Body of pancreas (tissue), 4 donors: Measurements from ENCODE around the gene ELMOD2.

Experiments used
- CTCF ChIP-seq, 7 experiments: fragments of 450-650 bp in 4 of 7; fragments of 200-600 bp in 3 of 7; sonication (generic) in 3 of 7; IDR thresholded peaks; one replicate each; pipeline ENCODE4 v1.5.1; 2016 to 2019; ENCODE audit warnings: antibody characterized with exemption in 7 of 7
- POLR2A ChIP-seq, 3 donors: fragments of 450-650 bp; IDR thresholded peaks; one replicate each; pipeline ENCODE4 v1.6.1; 2016; ENCODE audit warnings: antibody characterized with exemption in 3 of 3, mild to moderate bottlenecking in 2 of 3

GRCh38 chr4:140603286-140603685 lies 79.3 kb downstream of the ELMOD2 start:
- TF ChIP-seq CTCF (IDR thresholded peaks at IDR 0.05) (no peak), POLR2A (IDR thresholded peaks at IDR 0.05) (no peak)
